ENCODE data around the gene USP40.

The USP40 gene

DNA sequence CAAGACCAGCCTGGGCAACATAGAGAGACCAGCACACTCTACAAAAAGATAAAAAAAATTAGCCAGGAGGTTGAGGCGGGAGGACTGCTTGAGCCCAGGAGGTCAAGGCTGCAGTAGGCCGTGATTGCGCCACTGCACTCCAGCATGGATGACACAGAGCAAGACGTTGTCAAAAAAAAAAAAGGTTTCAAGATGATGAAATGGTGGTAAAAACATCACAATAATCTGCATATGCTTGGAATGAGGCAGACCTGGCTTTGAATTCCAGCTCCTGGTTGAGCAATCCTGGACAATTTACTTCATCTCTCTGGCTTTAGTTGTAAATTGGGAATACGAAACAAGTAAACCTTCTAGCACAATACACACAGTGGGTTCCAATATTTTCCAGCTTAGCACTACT is 24.1 kb downstream of the USP40 start:
- ChIA-PET CTCF (no interaction called here), POLR2A (no interaction called here)
- Histone ChIP-seq H3K4me3 (ENCODE audit: low read depth, low read length) (no peak overlapping the region), H3K36me3 (ENCODE audit: control insufficient read depth in 2 of 2, insufficient read depth in 1 of 2, low read length in 2 of 2) (peaks cover 8 to 48% of the 10 kb centered on the region in 2 experiments), H3K27ac (ENCODE audit: extremely low read depth, low read depth, low read length) (no peak overlapping the region), H3K9me3 (ENCODE audit: control insufficient read depth, insufficient read depth, low read depth, low read length) (no peaks in the 10 kb centered on the region), H3K4me1 (ENCODE audit: control insufficient read depth, insufficient read depth, low read length) (no peaks in the 10 kb centered on the region)
- TF ChIP-seq SETDB1 (IDR thresholded peaks at IDR 0.05; ENCODE audit: insufficient read length, low read length) (no peak), MEIS1 (CRISPR knock-in tag; IDR thresholded peaks at IDR 0.05; ENCODE audit: borderline replicate concordance) (no peak), ZNF548 (tag by site-specific recombination; IDR thresholded peaks at IDR 0.05) (no peak), ZNF791 (tag by site-specific recombination; IDR thresholded peaks at IDR 0.05) (no peak), ZNF626 (tag by site-specific recombination; IDR thresholded peaks at IDR 0.05) (no peak), HOXA7 (CRISPR knock-in tag; IDR thresholded peaks at IDR 0.05; ENCODE audit: borderline replicate concordance) (no peak)
- TF ChIP-seq, protein P1, sequence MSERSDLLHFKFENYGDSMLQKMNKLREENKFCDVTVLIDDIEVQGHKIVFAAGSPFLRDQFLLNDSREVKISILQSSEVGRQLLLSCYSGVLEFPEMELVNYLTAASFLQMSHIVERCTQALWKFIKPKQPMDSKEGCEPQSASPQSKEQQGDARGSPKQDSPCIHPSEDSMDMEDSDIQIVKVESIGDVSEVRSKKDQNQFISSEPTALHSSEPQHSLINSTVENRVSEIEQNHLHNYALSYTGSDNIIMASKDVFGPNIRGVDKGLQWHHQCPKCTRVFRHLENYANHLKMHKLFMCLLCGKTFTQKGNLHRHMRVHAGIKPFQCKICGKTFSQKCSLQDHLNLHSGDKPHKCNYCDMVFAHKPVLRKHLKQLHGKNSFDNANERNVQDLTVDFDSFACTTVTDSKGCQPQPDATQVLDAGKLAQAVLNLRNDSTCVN (tag by site-specific recombination; optimal IDR thresholded peaks at IDR 0.05), result no peak
- TF ChIP-seq, protein P2, sequence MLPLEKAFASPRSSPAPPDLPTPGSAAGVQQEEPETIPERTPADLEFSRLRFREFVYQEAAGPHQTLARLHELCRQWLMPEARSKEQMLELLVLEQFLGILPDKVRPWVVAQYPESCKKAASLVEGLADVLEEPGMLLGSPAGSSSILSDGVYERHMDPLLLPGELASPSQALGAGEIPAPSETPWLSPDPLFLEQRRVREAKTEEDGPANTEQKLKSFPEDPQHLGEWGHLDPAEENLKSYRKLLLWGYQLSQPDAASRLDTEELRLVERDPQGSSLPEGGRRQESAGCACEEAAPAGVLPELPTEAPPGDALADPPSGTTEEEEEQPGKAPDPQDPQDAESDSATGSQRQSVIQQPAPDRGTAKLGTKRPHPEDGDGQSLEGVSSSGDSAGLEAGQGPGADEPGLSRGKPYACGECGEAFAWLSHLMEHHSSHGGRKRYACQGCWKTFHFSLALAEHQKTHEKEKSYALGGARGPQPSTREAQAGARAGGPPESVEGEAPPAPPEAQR (tag by site-specific recombination; IDR thresholded peaks at IDR 0.05), result no peak

DNA sequence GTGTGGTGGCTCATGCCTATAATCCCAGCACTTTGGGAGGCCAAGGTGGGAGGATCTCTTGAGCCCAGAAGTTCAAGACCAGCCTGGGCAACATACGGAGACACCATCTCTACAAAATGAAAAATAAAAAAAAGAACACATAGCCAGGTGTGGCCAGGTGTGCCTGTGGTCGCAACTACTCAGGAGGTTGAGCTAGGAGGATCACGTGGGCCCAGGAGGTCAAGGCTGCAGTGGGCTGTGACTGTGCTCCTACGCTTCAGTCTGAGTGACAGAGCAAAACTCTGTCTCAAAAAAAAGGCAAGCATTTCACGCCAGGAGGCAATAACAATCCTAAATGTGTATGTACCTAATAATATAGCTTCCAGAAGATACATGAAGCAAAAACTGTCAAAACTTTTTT is 27.8 kb downstream of the USP40 start:
- Histone ChIP-seq H3K4me1 (ENCODE audit: control insufficient read depth, insufficient read depth, low read length) (no peaks in the 10 kb centered on the region), H3K9me3 (ENCODE audit: control insufficient read depth, insufficient read depth, low read depth, low read length) (no peaks in the 10 kb centered on the region), H3K27ac (ENCODE audit: extremely low read depth, low read depth, low read length) (no peak overlapping the region), H3K4me3 (ENCODE audit: low read depth, low read length) (no peak overlapping the region), H3K36me3 (ENCODE audit: control insufficient read depth in 2 of 2, insufficient read depth in 1 of 2, low read length in 2 of 2) (peaks cover 11 to 23% of the 10 kb centered on the region in 2 experiments)
- TF ChIP-seq ZFP69B (tag by site-specific recombination; IDR thresholded peaks at IDR 0.05), result no peak
- no peak for TF ChIP-seq SETDB1 (IDR thresholded peaks at IDR 0.05; ENCODE audit: insufficient read length, low read length)
- TF ChIP-seq ZFP3 (tag by site-specific recombination; IDR thresholded peaks at IDR 0.05; ENCODE audit: low read depth), result no peak
- TF ChIP-seq, protein P3, sequence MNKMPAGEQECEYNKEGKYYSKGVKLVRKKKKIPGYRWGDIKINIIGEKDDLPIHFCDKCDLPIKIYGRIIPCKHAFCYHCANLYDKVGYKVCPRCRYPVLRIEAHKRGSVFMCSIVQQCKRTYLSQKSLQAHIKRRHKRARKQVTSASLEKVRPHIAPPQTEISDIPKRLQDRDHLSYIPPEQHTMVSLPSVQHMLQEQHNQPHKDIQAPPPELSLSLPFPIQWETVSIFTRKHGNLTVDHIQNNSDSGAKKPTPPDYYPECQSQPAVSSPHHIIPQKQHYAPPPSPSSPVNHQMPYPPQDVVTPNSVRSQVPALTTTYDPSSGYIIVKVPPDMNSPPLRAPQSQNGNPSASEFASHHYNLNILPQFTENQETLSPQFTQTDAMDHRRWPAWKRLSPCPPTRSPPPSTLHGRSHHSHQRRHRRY (tag by site-specific recombination; IDR thresholded peaks at IDR 0.05), result no peak
- TF ChIP-seq, protein P4, sequence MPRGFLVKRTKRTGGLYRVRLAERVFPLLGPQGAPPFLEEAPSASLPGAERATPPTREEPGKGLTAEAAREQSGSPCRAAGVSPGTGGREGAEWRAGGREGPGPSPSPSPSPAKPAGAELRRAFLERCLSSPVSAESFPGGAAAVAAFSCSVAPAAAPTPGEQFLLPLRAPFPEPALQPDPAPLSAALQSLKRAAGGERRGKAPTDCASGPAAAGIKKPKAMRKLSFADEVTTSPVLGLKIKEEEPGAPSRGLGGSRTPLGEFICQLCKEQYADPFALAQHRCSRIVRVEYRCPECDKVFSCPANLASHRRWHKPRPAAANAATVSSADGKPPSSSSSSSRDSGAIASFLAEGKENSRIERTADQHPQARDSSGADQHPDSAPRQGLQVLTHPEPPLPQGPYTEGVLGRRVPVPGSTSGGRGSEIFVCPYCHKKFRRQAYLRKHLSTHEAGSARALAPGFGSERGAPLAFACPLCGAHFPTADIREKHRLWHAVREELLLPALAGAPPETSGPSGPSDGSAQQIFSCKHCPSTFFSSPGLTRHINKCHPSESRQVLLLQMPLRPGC (tag by site-specific recombination; IDR thresholded peaks at IDR 0.05), result no peak
- TF ChIP-seq ZBTB7A (tag by site-specific recombination; IDR thresholded peaks at IDR 0.05; ENCODE audit: low read depth), result no peak
- TF ChIP-seq ZNF24 (tag by site-specific recombination; IDR thresholded peaks at IDR 0.05), result no peak
- no peak for TF ChIP-seq ZNF600 (tag by site-specific recombination; IDR thresholded peaks at IDR 0.05)
- ChIA-PET POLR2A (no interaction called here), CTCF (interaction anchor here (0.7 kb wide), 1 partner anchor 1614 kb away, joined by 3 read pairs; no protein-coding TSS in a partner anchor)

DNA sequence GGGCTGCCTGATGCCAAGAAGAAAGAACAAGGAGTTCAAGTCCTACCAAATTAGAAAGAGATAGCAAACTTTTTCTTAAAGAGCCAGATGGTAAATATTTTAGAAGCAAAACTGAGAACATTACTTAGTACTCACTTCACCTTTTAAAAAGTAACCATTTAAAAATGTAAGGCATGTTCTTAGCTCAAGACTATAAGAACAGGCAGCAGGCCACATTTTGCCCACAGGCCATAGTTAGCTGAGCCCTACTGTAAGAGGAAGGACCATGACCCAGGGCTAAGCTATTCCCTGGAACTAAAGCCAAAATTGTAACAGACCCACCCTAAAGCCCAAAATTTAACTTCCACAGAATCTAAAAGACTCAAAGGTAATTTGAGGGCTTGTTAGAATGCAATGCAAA is 31.3 kb downstream of the USP40 start:
- CTCF ChIA-PET, result no interaction called here
- Histone ChIP-seq H3K36me3 (ENCODE audit: control insufficient read depth in 2 of 2, insufficient read depth in 1 of 2, low read length in 2 of 2) (peaks cover 16 to 17% of the 10 kb centered on the region in 2 experiments), H3K9me3 (ENCODE audit: control insufficient read depth, insufficient read depth, low read depth, low read length) (no peaks in the 10 kb centered on the region), H3K4me1 (ENCODE audit: control insufficient read depth, insufficient read depth, low read length) (no peaks in the 10 kb centered on the region), H3K27ac (ENCODE audit: extremely low read depth, low read depth, low read length) (no peak overlapping the region), H3K4me3 (ENCODE audit: low read depth, low read length) (no peak overlapping the region)
- POLR2A ChIA-PET, result interaction anchor here (1.3 kb wide), 1 partner anchor 31 kb away, joined by 3 read pairs; no protein-coding TSS in a partner anchor
- no peak for TF ChIP-seq SALL2 (tag by site-specific recombination; IDR thresholded peaks at IDR 0.05; ENCODE audit: borderline replicate concordance)

Data from HEK293 (cell line).